Gastroesophageal sphincter (tissue), 3 donors: ENCODE measurements around the gene FKBP14.

Experiments used
- CTCF ChIP-seq, 4 experiments: fragments of 200-600 bp in 2 of 4; fragments of 450-650 bp in 2 of 4; sonication (generic) in 1 of 4; IDR thresholded peaks; one replicate each; pipeline ENCODE4 v1.5.1; 2017 to 2019; ENCODE audit warnings: antibody characterized with exemption in 4 of 4, mild to moderate bottlenecking in 2 of 4, moderate library complexity in 2 of 4
- EP300 ChIP-seq: sonication (generic); formaldehyde crosslinking; IDR thresholded peaks from one replicate; pipeline ENCODE4 v1.6.1; 2017; ENCODE audit warnings: antibody characterized with exemption, mild to moderate bottlenecking
- POLR2A ChIP-seq, 2 donors: fragments of 450-650 bp; IDR thresholded peaks; one replicate each; pipeline ENCODE4 v1.6.1; 2017; ENCODE audit warnings: antibody characterized with exemption in 2 of 2, mild to moderate bottlenecking in 2 of 2, moderate library complexity in 1 of 2
- POLR2AphosphoS5 ChIP-seq: sonication (generic); formaldehyde crosslinking; IDR thresholded peaks from one replicate; pipeline ENCODE4 v1.6.1; 2017; ENCODE audit warnings: antibody characterized with exemption

GRCh38 chr7:30028749-30029635 is 2.5 kb upstream of the FKBP14 start:
- TF ChIP-seq POLR2AphosphoS5 = no peak
- TF ChIP-seq POLR2A (IDR thresholded peaks at IDR 0.05) = no peak
- no peak for TF ChIP-seq CTCF (IDR thresholded peaks at IDR 0.05)
- no peak for TF ChIP-seq EP300
